ENCODE results near the gene ETV4.

The ETV4 gene

DNA sequence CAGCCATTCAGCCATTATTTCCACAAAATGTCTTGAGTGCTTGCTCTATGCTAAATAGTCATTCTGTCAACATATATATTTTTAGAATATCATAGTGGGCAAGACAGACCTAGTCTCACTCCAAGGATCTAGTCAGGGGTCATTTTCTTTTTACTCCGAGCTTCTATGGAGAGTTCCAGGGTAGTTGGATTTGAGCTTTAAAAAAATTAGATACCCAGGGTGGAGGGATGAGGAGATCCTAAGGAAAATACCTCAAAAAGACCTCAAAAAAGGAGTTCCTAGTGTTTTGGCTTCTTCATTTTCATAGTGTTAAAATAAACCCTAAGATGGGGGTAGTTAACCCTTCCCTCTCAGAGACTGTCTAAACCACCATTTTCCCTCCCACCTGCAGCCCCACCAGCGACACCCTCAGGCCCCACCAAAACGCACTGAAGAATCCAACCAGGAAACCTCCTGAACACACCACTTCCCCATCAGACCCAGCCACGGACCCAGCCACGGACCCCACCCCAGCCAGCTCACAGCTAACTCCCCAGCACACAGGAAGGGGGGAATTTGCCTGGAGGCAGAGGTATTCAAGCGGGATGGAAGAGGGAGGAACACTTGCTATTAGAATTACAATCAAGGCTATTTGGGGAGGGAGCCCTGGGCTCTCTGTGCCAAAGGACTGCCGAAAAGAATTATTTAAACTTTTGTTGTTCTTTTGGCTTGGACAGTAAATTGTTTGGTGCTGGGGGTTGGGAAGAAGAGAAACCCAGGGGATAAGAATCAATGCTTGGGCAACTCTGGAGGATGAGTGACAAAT, 2.2 kb downstream of the ETV4 start:
- DNase-seq (ENCODE audit: low read depth in 2 of 2): no peak

DNA sequence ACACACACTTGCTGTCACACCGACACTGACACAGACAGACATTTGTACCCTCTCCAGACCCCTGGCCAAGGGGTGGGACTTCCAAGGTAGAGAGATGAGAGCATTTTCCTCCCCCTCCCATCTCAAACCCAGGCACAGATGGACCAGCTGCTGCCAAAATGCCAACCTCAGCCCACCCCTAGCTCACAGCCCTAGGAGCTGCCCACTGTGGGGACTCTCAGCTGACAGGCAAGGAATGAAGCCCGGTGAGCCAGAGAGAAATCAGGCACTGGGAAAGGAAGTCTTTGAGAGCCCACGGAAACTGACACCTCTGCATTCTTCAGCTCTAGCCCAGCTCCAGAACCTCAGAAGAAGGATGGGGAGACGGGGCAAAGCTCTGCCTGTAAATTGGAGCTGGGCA, 2.8 kb downstream of the ETV4 start:
- no peak for DNase-seq (ENCODE audit: low read depth in 2 of 2)

DNA sequence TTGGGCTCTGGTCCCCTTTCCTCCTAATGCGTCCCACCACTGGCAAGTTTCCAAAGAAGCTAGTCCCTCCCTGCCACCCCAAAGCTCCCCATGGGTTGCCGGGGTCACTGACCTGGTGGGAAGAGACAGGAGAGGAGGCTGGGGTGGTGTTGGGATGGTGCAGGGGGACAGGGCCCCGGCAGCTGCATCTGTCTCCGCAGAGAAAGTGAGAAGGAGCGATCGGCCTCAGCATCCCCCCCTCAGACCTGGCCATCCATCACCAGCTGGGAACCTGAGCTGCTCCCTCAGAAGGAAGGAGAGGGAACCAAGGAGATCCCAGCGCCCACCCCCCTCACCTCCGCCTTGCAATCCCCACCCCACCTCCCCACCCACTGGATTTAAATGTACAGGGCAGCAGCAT, 3.3 kb downstream of the ETV4 start:
- no peak for DNase-seq (ENCODE audit: low read depth in 2 of 2)

DNA sequence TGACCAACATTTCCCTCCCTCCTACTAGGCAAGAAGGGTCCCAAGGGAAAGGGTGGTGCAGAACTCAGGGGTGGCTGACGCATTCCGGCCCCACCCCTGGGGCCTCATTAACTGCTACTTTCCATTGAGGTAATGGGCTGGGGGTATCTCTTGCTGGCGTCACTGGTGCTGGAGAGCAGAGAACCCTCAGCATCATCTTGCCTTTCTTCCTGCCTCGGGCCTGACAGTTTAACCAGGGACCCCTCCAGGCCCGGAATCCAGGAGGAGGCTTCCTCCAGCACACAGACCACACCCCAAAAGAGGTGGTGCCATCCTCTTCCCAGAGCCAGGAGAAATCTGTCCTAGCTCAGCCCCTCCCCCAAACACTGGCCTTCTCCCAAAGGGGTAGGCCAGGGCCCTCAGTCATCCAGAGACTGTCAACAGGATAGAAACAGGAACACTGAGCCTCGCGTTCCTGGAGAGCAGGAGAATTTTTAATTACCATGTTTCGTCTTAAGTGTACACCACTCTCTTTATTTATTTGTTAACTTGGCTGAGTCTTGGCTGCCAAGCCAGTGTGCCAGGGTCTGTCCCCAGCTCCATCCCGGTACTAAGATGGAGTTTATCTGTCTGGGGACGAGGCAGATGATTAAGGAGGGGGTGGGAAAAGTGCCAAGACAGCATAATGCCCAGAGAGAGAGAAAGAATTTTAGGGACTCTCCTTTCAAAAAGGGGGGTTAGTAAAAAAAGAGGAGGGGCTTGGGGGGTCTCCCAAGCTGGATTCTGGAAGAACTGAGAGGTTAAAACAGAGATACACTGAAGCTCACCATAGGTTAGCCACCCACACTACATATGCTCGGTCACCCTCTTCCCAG, 5.1 kb downstream of the ETV4 start:
- no peak for DNase-seq (ENCODE audit: low read depth in 2 of 2)

DNA sequence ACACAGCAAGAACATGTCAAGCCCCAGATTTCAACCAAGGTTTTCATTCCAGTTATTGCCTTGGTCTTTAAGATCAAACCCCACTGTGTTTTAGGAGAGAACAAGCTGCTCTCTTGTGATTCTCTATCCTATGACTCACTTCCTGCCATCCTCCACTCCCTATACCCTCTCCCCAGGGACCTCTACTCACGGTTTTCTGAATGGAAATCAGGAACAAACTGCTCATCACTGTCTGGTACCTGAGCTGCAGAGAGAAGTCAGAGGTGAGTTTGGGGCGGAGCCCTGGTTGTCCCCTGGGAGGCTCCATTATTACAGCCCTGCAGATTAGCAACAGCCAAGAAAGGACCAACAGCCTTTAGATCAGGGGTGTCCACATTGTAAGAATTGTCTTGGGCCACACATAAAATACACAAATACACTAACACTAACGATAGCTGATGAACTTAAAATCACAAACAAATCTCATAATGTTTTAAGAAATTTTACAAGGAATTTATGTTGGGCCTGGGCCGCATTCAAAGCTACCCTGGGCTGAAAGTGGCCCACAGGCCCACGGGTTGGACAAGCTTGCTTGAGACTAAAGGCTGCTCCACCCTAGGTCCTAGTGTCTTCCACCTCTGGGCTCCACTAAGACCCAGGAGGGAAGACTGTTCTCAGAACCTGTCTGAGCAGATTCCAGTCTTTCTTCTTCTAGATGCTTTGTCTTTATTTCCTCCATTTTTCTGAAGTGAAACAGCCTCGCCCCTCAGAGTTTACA, 9.7 kb downstream of the ETV4 start:
- no peak for DNase-seq (ENCODE audit: low read depth in 2 of 2)

DNA sequence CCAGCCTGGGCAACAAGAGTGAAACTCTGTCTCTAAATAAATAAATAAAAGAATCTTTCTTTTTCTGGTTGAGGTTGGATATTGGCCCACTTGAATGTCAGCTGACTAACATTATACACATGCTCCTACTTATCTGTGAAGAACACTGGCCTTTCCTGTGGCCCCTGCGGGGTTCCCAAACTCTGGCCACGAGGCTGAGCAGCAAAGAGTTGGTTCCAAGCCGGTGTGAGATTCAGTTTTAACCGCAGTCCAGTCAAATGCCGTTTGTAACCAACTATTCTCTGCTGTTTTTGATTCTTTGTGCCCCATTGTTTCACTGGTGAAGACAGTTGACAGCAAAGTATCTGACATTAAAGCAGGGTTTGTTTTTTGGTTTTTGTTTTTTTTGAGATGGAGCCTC, 11.2 kb downstream of the ETV4 start:
- no peak for DNase-seq (ENCODE audit: low read depth in 2 of 2)

DNA sequence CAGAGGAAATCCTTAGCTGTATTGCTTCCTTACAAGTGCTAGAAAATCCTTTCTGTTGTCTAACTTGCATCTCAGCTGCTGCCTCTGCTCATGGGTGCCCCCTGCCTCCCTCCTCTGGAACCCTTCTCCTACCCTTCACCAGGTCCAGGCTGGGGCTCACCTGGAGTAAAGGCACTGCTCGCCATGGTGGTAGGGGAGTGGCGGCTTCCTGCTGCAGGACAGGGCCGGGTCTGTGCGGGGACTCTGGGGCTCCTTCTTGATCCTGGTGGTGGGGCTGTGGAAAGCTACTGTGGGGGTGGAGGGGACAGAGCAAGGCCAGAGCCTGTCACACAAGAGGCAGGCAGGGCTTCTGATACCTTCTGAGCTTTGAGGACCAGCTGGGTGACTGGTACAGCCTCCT, 12.4 kb downstream of the ETV4 start:
- no peak for DNase-seq (ENCODE audit: low read depth in 2 of 2)

DNA sequence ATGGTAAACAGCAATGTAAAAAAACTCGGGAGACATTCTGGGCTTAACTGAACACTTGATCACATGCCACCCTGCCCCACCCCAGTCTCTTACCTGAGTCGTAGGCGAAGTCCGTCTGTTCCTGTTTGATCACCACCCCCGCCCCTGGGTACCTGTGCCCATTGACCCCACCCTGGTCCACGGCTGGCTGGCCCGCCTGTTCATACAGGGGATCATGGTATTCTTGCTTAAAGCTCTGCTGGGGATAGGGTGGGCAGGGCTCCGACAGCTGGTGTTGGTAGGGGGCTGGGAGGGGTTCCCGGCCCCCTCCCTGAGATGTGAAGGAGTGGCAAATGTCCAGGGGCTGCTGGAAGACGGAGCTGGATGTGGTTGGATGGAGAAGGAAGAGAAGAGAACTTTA, 13.6 kb downstream of the ETV4 start:
- no peak for DNase-seq (ENCODE audit: low read depth in 2 of 2)

DNA sequence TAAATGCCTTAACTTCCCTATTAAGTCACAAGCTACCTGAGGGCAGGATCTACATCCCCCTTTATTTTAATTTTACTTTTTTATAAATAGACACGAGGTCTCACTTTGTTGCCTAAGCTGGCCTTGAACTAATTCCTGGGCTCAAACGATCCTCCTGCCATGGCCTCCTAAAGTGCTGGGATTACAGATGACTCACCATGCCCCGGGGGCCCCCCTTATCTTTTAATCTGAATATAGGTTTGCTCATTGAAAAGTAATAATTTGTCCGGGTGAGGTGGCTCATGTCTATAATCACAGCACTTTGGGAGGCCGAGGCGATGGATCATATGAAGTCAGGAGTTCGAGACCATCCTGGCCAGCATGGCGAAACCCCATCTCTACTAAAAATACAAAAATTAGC, 14.2 kb downstream of the ETV4 start:
- DNase-seq (ENCODE audit: low read depth in 2 of 2): no peak

DNA sequence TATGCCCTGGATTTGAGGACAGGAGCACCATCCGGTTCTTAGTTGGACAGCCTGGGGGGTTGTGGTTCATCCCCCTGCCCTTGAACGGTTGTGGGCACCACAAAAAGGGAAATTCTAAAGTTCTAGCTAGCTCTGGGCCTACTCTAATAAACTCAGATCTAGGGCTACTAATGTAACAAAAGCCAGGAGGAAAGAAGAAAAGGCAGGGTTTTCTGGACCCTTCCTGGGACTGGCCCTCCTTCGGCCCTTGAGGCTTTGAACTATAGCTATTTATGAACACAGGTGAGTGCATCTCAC, 15.1 kb downstream of the ETV4 start:
- DNase-seq (ENCODE audit: low read depth in 2 of 2): no peak

DNA sequence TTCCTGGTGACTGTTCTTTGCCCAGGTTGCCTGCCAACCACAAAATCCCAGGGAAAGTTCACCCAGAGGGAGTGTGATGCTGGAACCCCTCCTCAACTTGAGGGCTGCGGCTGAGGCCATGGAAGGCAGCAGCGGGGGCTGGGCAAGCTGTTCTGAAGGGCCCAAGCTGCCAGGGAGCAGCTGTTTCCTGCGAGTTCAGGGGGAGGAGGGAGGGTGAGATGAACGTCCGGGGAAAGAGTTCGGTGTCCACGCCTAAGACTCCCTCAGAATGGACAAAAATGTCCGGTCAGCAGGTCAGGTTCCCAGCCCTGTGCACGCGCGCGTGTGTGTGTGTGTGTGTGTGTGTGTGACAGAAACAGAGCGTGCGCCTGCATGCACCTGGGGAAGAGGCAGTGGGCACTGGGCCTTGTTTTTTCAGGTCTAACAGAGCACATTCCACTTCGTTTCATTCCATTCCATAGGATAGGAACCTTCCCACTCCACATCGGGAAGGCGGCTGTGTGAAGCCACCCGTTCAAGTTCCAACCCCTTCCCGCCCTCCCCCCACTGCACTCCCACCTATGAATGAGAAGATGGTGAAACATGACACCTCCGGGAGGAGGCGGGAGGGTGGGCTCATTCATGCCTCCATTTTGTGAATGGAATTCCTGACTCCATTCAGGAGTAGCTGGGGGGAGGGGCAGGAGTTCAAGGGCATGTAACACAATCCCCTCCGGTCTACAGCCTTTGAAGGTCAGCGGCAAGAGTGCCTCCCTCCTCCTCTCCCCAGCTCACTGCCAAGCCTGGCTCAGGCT, 15.7 kb downstream of the ETV4 start:
- no peak for DNase-seq (ENCODE audit: low read depth in 2 of 2)

DNA sequence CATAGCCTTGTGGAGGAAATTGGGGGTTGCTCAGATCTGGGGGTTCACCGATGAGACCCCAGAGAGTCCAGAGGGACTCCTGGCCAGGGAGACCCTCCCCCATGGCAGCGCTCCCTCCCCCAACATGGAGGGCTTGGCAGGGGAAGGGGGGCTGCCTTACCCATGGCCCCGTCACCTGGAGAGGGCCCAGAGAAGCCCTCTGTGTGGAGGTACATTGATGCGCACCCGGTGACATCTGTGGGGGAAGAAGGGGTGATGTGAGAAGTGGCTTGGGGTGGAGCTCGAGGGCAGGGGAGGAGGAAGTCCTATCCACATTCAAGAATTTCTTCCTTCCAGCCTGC, 16.2 kb downstream of the ETV4 start:
- no peak for DNase-seq (ENCODE audit: low read depth in 2 of 2)

DNA sequence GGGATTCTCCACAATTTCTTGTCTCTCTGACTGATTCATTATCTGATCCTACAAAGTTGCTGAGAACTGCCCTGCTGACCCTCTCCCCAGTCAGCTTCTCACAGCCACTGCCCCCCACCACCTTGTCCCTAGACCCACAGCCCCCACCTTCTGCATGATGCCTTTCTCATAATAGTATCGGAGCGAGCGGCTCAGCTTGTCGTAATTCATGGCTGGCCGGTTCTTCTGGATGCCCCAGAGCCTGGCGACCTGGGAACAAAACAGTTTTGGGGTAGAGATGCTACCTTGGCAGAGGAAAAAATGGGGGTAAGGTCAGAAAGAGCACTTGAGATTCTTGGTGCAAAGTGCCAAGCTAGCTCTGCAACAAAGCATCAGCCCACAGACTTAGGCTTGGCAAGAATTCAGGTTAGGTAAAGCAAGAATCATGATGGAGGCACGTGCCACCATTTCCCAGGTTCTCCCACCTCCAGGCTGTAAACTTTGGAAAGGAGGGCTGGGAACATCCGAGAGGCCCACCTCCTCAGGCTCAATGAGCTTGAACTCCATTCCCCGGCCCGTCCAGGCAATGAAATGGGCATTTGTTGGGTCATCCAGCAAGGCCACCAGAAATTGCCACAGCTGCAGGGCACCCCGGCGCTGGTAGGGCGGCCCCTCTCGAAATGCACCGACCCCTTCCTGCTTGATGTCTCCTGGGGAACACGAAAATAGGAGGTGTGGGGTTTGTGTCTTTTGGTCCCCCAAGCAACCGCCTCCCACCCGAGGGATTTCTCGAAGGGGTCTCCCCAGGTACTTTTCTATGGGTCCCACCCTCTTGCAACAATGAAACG, 16.9 kb downstream of the ETV4 start:
- no peak for DNase-seq (ENCODE audit: low read depth in 2 of 2)

DNA sequence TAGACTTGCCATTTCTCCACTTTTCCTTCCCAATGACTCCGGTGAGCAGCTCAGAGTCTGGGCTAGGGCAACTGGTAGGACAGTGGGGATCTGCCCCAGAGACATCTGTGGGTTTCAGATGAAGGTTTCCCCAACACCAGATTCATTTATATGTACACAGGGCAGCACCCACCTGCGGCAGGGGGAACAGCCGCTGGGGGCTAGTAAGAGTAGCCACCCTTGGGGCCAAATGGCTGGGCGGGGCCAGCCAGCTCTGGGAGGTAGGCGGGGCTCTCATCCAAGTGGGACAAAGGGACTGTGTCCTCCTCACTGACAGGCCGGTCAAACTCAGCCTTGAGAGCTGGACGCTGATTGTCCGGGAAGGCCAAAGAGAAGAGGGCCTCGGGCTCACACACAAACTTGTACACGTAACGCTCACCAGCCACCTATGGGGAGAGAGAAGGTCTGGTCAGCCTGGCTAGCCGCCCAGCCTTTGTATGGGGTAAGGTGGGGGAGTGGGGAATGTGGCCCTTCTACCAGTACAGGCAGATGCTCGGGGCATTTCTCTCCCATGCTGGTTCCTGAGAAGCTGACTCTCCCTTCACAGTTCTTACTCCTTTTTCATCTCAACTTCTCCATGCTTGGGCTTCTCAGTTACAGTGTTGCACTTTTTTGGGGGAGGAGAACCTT, 17.7 kb downstream of the ETV4 start:
- no peak for DNase-seq (ENCODE audit: low read depth in 2 of 2)

DNA sequence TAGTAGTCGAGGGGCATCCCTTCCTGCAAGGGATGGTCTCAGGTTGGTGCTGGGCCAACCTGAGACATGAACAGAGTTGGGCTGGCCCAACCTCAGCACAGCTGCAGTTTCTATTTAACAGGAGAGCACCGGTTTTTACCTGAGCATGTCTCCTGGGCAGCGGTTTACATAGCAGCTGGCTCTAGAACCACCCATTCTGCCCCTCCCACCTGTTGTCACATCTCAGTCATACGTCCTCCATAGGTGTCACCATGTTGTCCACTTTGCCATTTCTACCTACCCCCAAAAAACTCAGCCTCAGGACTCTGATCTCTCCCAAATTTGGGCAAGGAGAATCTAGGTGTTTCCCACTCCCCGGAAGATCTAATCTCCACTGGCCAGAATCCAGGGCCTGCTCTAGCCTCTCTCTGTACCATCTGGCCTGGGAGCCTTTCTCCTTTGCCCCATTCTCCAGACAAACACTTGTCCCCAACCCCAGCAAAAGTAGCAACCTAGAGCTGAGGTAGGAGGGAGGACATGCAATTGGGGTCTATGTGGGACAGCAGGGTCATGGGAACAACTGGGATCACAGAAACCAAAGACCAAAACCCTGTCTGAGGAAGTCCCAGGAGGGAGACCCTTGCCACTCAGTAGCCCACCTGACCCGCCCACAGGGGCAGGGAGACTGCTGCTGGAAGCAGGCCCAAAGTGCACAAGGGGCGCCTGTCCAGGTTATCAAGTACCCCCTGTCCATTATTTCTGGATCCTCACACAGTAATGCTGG, 19.1 kb downstream of the ETV4 start:
- DNase-seq (ENCODE audit: low read depth in 2 of 2): no peak

DNA sequence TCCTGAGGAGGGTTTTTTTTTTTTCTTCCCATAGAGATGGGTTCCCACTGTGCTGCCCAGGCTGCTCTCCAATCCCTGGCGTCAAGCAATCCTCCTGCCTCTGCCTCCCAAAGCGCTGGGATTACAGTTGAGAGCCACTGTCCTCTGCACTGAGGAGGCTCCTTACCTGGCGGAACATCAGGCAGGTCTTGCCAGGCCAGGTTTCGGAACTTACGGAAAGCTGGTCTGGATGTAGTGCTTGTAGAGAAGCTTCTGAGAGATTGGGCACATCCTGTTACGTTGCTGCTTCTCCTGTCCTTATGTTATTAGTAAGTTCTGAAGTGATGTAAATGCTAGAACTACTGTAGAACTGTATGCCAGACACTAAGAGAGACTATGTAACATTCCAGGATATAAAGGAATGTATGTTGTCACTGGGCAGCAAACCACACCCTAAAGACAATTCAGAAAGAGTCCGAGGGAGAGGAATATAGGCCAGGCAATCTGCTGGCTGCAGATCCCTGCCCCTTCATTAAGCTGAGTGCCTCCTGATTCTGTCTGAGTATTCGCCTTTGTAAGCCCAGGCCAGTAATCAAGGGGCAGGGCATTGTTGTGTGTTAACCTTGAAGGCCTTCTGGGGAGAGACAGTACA, 21.1 kb downstream of the ETV4 start:
- no peak for DNase-seq (ENCODE audit: low read depth in 2 of 2)

DNA sequence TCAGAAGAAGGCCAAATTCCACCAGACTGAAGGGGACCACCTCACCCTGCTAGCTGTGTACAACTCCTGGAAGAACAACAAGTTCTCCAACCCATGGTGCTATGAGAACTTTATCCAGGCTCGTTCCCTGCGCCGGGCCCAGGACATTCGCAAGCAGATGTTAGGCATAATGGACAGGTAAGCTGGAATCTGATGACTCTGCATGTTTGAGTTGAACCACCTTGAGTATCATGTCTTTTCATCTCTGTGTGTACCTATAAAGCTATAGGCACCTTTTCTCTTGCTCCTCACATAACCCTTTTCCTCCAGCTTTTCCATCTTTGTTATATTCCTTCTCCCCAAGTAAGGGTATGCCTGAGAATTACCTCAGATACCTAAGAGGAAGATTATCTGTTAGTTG, 24.8 kb downstream of the ETV4 start:
- DNase-seq (ENCODE audit: low read depth in 2 of 2): no peak

DNA sequence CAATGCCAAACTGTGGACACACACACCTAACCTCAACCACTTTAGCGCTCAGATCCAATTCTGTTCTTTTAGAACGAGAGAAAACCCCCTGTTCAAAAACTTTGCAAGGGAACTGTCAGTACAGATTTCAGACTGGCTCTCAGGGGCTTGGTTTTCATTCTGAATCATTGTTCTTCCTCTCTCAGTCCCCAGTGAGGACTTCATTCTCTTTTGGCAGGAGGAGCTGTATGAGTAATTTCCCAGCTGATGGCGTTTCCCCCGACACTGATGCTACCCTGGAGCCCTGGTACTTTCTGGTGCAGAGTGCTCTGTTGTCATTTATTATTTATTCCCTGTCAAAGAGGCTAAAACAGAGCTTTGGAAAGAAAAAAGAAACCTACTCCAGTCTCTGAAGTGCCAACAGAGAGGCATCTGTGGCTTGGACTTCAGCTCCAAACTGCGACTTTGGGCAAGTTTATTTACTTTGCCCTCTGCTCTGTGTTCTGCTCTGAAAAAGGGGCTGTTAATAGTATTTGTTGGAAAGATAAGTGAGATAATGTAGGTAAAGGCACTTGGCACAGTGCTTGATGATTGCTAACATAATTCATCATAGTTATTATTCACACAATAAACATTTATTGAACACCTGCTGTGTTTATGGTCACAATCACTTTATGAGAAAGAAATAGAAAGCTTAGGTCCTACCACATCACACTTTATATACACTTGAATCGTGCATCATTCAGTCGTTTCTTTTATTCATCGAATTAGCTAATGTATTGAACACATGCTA, 28.3 kb downstream of the ETV4 start:
- DNase-seq (ENCODE audit: low read depth in 2 of 2): no peak

DNA sequence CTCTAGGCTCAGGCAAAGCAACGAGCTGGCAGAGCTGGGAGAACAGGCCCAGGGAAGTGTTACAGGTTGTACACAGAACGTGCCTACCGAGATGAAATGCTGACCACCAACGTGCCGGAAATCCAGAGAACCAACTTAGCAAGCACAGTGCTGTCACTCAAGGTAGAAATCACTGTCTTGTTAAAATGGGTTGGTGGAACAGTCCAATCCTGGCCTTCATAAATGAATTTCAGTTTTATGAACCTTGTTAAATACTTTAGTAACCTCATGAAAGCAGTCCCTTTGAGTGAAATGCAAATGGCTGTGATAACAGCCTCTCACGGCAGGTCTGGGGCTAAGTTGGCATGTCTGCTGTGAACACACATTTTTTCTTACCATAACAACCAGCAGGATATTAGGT, 29.0 kb downstream of the ETV4 start:
- DNase-seq (ENCODE audit: low read depth in 2 of 2): no peak
